ENCODE results near the gene PEX3. TPM values are rescaled to one million over a fixed set of nuclear protein-coding genes. Genes with fewer than 3 reads are reported as not detected.
A peak's percentile ranks its signal among the peaks of the same experiment; 100 is the strongest.

The PEX3 gene
- total RNA-seq, 2 experiments from 2014 or later: 10.8 to 11.9 TPM

- H3K27me3 Mint-ChIP-seq (ENCODE audit: low read depth): no peaks in the 10 kb centered on the region
- no peaks in the 10 kb centered on the region for H3K36me3 Mint-ChIP-seq (ENCODE audit: low read depth)
- no peaks in the 10 kb centered on the region for H3K9me3 Mint-ChIP-seq
- H3K27ac Mint-ChIP-seq: no peak overlapping the region
- H3K4me1 Mint-ChIP-seq (ENCODE audit: low read depth): peaks cover 29% of the 10 kb centered on the region
- no peak for DNase-seq
- intact Hi-C loops (cut with micrococcal nuclease): loop anchor here (5.0 kb wide), 2 partner anchors 307 to 617 kb away; partner anchors contain the start of genes LTV1 and STX11
- H3K4me3 Mint-ChIP-seq: no peak overlapping the region
- CTCF ChIA-PET: interaction anchor here (1.1 to 1.4 kb wide), 3 partner anchors 23 to 479 kb away, joined by 3 to 4 read pairs (median 3); partner anchors contain the start of gene FUCA2
Measured at GRCh38 chr6:143535189-143535614, 84.6 kb downstream of the PEX3 start.

GRCh38 chr6:143536461-143536865, 85.9 kb downstream of the PEX3 start:
- Mint-ChIP-seq H3K27ac (no peak overlapping the region), H3K9me3 (no peaks in the 10 kb centered on the region), H3K4me3 (peak overlapping the region; percentile 62), H3K4me1 (ENCODE audit: low read depth) (peaks cover 35% of the 10 kb centered on the region), H3K36me3 (ENCODE audit: low read depth) (no peaks in the 10 kb centered on the region), H3K27me3 (ENCODE audit: low read depth) (no peaks in the 10 kb centered on the region)
- intact Hi-C loops (cut with micrococcal nuclease): loop anchor here (2.0 to 5.0 kb wide), 3 partner anchors 86 to 616 kb away; partner anchors contain the start of genes ADAT2, LTV1, PEX3 and STX11
- peak; percentile 52 for DNase-seq
- CTCF ChIA-PET: interaction anchor here (0.6 to 1.4 kb wide), 3 partner anchors 26 to 556 kb away, joined by 3 to 4 read pairs (median 4); no protein-coding TSS in a partner anchor

- peak overlapping the region; percentile 76 for H3K4me3 Mint-ChIP-seq
- no peaks in the 10 kb centered on the region for H3K9me3 Mint-ChIP-seq
- CTCF ChIA-PET: interaction anchor here (0.7 to 1.9 kb wide), 3 partner anchors 24 to 672 kb away, joined by 4 to 12 read pairs (median 6); no protein-coding TSS in a partner anchor
- peaks cover 35% of the 10 kb centered on the region for H3K4me1 Mint-ChIP-seq (ENCODE audit: low read depth)
- H3K27me3 Mint-ChIP-seq (ENCODE audit: low read depth): no peaks in the 10 kb centered on the region
- peak; percentile 71 for DNase-seq
- peak overlapping the region; percentile 15 for H3K27ac Mint-ChIP-seq
- intact Hi-C loops (cut with micrococcal nuclease): loop anchor here (1.0 to 5.0 kb wide), 5 partner anchors 9 to 615 kb away; partner anchors contain the start of genes ADAT2, FUCA2, LTV1 and PEX3
- no peaks in the 10 kb centered on the region for H3K36me3 Mint-ChIP-seq (ENCODE audit: low read depth)
Measured at GRCh38 chr6:143536866-143537691, 86.5 kb downstream of the PEX3 start.

- no peaks in the 10 kb centered on the region for H3K9me3 Mint-ChIP-seq
- no peaks in the 10 kb centered on the region for H3K36me3 Mint-ChIP-seq (ENCODE audit: low read depth)
- CTCF ChIA-PET: interaction anchor here (1.7 to 1.9 kb wide), 2 partner anchors 25 to 37 kb away, joined by 6 to 12 read pairs; no protein-coding TSS in a partner anchor
- peak overlapping the region; percentile 42 for H3K27ac Mint-ChIP-seq
- H3K4me3 Mint-ChIP-seq: peak overlapping the region; percentile 76
- H3K4me1 Mint-ChIP-seq (ENCODE audit: low read depth): peaks cover 44% of the 10 kb centered on the region
- DNase-seq: no peak
- no peaks in the 10 kb centered on the region for H3K27me3 Mint-ChIP-seq (ENCODE audit: low read depth)
- intact Hi-C loops (cut with micrococcal nuclease): loop anchor here (5.0 kb wide), 2 partner anchors 304 to 614 kb away; partner anchors contain the start of genes LTV1 and STX11
Measured at GRCh38 chr6:143538374-143538773, 87.8 kb downstream of the PEX3 start.

- Mint-ChIP-seq H3K4me1 (ENCODE audit: low read depth) (peaks cover 49% of the 10 kb centered on the region), H3K27ac (no peak overlapping the region), H3K36me3 (ENCODE audit: low read depth) (no peaks in the 10 kb centered on the region), H3K4me3 (peak overlapping the region; percentile 76), H3K9me3 (no peaks in the 10 kb centered on the region), H3K27me3 (ENCODE audit: low read depth) (no peaks in the 10 kb centered on the region)
- CTCF ChIA-PET: interaction anchor here (1.7 to 1.9 kb wide), 2 partner anchors 26 to 36 kb away, joined by 6 to 12 read pairs; no protein-coding TSS in a partner anchor
- intact Hi-C loops (cut with micrococcal nuclease): loop anchor here (5.0 kb wide), 2 partner anchors 303 to 613 kb away; partner anchors contain the start of genes LTV1 and STX11
- peak; percentile 10 for DNase-seq
Measured at GRCh38 chr6:143539106-143539505, 88.5 kb downstream of the PEX3 start.

- no peak overlapping the region for H3K27ac Mint-ChIP-seq
- peak; percentile 9 for DNase-seq
- H3K9me3 Mint-ChIP-seq: no peaks in the 10 kb centered on the region
- no peak overlapping the region for H3K4me3 Mint-ChIP-seq
- no peaks in the 10 kb centered on the region for H3K27me3 Mint-ChIP-seq (ENCODE audit: low read depth)
- H3K4me1 Mint-ChIP-seq (ENCODE audit: low read depth): peaks cover 53% of the 10 kb centered on the region
- H3K36me3 Mint-ChIP-seq (ENCODE audit: low read depth): no peaks in the 10 kb centered on the region
- CTCF ChIA-PET: no interaction called here
- intact Hi-C loops (cut with micrococcal nuclease): loop anchor here (5.0 to 10.0 kb wide), 3 partner anchors 303 to 695 kb away; partner anchors contain the start of genes LTV1 and STX11
Measured at GRCh38 chr6:143539734-143540133, 89.1 kb downstream of the PEX3 start.

- H3K4me1 Mint-ChIP-seq (ENCODE audit: low read depth): peaks cover 57% of the 10 kb centered on the region
- no peaks in the 10 kb centered on the region for H3K27me3 Mint-ChIP-seq (ENCODE audit: low read depth)
- no peaks in the 10 kb centered on the region for H3K36me3 Mint-ChIP-seq (ENCODE audit: low read depth)
- H3K27ac Mint-ChIP-seq: no peak overlapping the region
- no peak for DNase-seq
- CTCF ChIA-PET: interaction anchor here (0.5 kb wide), 1 partner anchor 86 kb away, joined by 3 read pairs; no protein-coding TSS in a partner anchor
- intact Hi-C loops (cut with micrococcal nuclease): loop anchor here (10.0 kb wide), 1 partner anchor 695 kb away; no protein-coding TSS in a partner anchor
- no peak overlapping the region for H3K4me3 Mint-ChIP-seq
- no peaks in the 10 kb centered on the region for H3K9me3 Mint-ChIP-seq
Measured at GRCh38 chr6:143540192-143540591, 89.6 kb downstream of the PEX3 start.

Other genes starting within 250 kb of the PEX3 start
- gene ADAT2, start 110 bp upstream of the PEX3 start, total RNA-seq: 10 to 100 TPM; 36.8 to 39.5 TPM
- 1 to 10 TPM; 7.7 to 8.2 TPM for gene FUCA2, start 60.9 kb downstream of the PEX3 start, total RNA-seq
- 10 to 100 TPM; 10.7 to 12.2 TPM for gene PHACTR2, start 227.2 kb downstream of the PEX3 start, total RNA-seq

All from activated naive CD4-positive, alpha-beta T cell treated with anti-CD3 and anti-CD28 coated beads for 36 hours (primary cell).